ENCODE results near the gene RFC2. TPM values are rescaled to one million over a fixed set of nuclear protein-coding genes. Genes with fewer than 3 reads are reported as not detected.

RFC2 gene
- total RNA-seq (2021) = 73.6 and 76.6 TPM in 2 replicates
- long read RNA-seq, transcript RFC2-213 (10 exons, 1,635 nt) = minor isoform, 35 of 589 reads
- long read RNA-seq, transcript RFC2-201 (11 exons, 1,695 nt) = major isoform, 468 of 589 reads
- long read RNA-seq, transcript RFC2-202 (10 exons, 1,576 nt) = minor isoform, 22 of 589 reads
- long read RNA-seq, partial matches to known transcripts = 5 of 589 reads
- long read RNA-seq, other reads (novel, unspliced or antisense) = 59 of 589 reads

DNA sequence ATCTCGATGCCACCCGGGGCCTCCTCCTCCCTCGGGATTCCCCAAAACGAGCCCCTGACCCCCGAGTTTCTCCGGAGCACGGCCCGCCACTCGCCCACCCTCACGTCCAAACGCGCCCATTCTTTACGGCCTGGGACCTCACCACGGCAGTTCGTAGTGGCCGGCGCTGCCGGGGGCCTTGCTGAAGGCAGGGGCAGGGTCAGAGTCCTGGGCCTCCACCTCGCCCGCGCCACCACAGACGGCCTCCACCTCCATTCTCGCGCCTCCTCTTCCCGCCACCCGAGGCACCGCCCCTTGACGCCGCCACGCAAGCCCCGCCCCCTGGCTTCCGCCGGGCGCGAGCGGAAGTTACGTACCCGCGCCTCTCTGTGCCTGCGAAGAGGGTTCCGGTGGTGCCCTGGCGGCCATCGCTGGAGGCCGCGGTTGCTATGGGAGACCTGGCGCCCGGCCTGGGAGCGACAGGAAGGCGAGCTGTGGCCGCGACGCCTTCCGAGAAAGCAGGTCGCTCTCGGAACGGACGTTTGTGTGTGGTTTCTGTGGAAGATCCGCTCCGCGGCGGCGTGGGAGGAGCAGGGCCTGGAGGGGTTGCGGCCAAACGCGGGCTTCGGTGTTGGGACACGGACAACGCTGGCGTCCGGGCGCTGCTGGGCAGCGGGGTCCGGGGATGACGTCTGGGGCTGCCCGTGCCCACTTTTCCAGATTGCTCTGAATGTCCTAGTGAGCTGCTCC lies at the start of gene RFC2:
Gene RFC2, minus strand, starts transcription at position 271 of the 729 bp plus-strand sequence. Its CDS starts 16 bp downstream, at position 255.
- Histone ChIP-seq H3K27me3 (ENCODE audit: insufficient read depth, low read length) (no peaks in the 10 kb centered on the region), H3T11ph (ENCODE audit: low read length) (no peak within 1 kb of the TSS), H2BK12ac (ENCODE audit: insufficient read length, low read depth, low read length) (no peak within 1 kb of the TSS), H3K9ac (ENCODE audit: extremely low read depth, insufficient read length, low read length) (peak within 1 kb of the TSS; percentile 94), H3K79me1 (ENCODE audit: insufficient read depth, low read depth, low read length, poor library complexity, severe bottlenecking) (peaks cover 4% of the 10 kb centered on the region), H3K18ac (ENCODE audit: insufficient read length, low read depth, low read length) (peak within 1 kb of the TSS; percentile 98), H4K91ac (ENCODE audit: insufficient read length, low read depth, low read length) (no peak within 1 kb of the TSS), H3K79me2 (ENCODE audit: insufficient read depth, low read length) (peaks cover 5% of the 10 kb centered on the region; the same call in 1 of the 2 replicates), H2AFZ (ENCODE audit: low read length) (no peak within 1 kb of the TSS), H3K4me2 (ENCODE audit: insufficient read depth, insufficient read length, low read length) (peak within 1 kb of the TSS; percentile 80), H3K56ac (ENCODE audit: insufficient read length, low read depth, low read length) (no peak within 1 kb of the TSS), H3K23me2 (ENCODE audit: insufficient read length, low read depth, low read length, poor library complexity, severe bottlenecking) (peaks cover 7% of the 10 kb centered on the region), H2AK5ac (ENCODE audit: insufficient read length, low read length) (no peak within 1 kb of the TSS), H3K4me1 (ENCODE audit: insufficient read depth, low read length) (no peaks in the 10 kb centered on the region; the same call in 1 of the 2 replicates), H2BK15ac (ENCODE audit: low read depth, low read length) (no peak within 1 kb of the TSS), H4K20me1 (ENCODE audit: control insufficient read depth, insufficient read depth, insufficient read length) (no peaks in the 10 kb centered on the region), H3K23ac (ENCODE audit: insufficient read length, low read depth, low read length) (no peak within 1 kb of the TSS), H2BK20ac (ENCODE audit: low read depth, low read length, poor library complexity, severe bottlenecking) (no peak within 1 kb of the TSS), H2BK5ac (ENCODE audit: insufficient read length, low read length) (no peak within 1 kb of the TSS), H3K27ac (ENCODE audit: insufficient read length, low read depth, low read length) (no peak within 1 kb of the TSS), H2BK120ac (ENCODE audit: low read depth, low read length, poor library complexity, severe bottlenecking) (no peak within 1 kb of the TSS), H3K4ac (ENCODE audit: low read depth, low read length) (no peak within 1 kb of the TSS), H4K5ac (ENCODE audit: insufficient read length, low read depth, low read length) (no peak within 1 kb of the TSS), H3K9me3 (ENCODE audit: control insufficient read depth, low read depth, low read length) (no peaks in the 10 kb centered on the region), H3K14ac (ENCODE audit: insufficient read depth, low read length) (peak within 1 kb of the TSS; percentile 98), H4K8ac (replicated peaks; ENCODE audit: insufficient read length, low read depth, low read length) (no peak within 1 kb of the TSS)
- H3K9me3 Mint-ChIP-seq = no peaks in the 10 kb centered on the region
- peaks cover 21 to 34% (median 31%) of the 10 kb centered on the region in 3 experiments; a peak in 6 of 7 replicates for H3K36me3 Mint-ChIP-seq (ENCODE audit: insufficient read depth in 1 of 3, low read depth in 3 of 3)
- no CpG with 5 or more reads among the region's 75 CpGs for WGBS (ENCODE audit: extremely low coverage, insufficient read length, low lambda C conversion rate)
- peak within 1 kb of the TSS; percentile 95 to 99 for H3K4me3 Mint-ChIP-seq
- DNase-seq = peak; percentile 95
- H3K27ac Mint-ChIP-seq = peak within 1 kb of the TSS; percentile 94 to 100 (median 99)
- H3K27me3 Mint-ChIP-seq (ENCODE audit: low read depth) = no peaks in the 10 kb centered on the region
- H3K4me1 Mint-ChIP-seq = peaks cover 0 to 15% of the 10 kb centered on the region in 2 experiments; a peak in 3 of 4 replicates
- TF ChIP-seq, protein P1, sequence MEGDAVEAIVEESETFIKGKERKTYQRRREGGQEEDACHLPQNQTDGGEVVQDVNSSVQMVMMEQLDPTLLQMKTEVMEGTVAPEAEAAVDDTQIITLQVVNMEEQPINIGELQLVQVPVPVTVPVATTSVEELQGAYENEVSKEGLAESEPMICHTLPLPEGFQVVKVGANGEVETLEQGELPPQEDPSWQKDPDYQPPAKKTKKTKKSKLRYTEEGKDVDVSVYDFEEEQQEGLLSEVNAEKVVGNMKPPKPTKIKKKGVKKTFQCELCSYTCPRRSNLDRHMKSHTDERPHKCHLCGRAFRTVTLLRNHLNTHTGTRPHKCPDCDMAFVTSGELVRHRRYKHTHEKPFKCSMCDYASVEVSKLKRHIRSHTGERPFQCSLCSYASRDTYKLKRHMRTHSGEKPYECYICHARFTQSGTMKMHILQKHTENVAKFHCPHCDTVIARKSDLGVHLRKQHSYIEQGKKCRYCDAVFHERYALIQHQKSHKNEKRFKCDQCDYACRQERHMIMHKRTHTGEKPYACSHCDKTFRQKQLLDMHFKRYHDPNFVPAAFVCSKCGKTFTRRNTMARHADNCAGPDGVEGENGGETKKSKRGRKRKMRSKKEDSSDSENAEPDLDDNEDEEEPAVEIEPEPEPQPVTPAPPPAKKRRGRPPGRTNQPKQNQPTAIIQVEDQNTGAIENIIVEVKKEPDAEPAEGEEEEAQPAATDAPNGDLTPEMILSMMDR (conservative IDR thresholded peaks at IDR 0.05) = peak; percentile 34; the same call in 2 of the 3 replicates

Measured in H9 (cell line).